PFSK-1 (cell line): ENCODE data around the gene SPATA9.

Source experiments
- FOXP2 ChIP-seq: optimal IDR thresholded peaks from 2 replicates; pipeline ENCODE3; 2011; ENCODE audit warnings: borderline replicate concordance, control low read depth, inconsistent platforms; ENCODE audit not compliant: insufficient read depth; ENCODE audit errors: extremely low read length, extremely low read depth
- POLR2AphosphoS5 ChIP-seq: IDR thresholded peaks from 2 replicates; pipeline ENCODE4 v1.6.1; 2012; ENCODE audit warnings: low read depth, mild to moderate bottlenecking, control low read depth, low read length, moderate library complexity
- REST ChIP-seq, 2 experiments: IDR thresholded peaks; 2 replicates each; pipeline versions ENCODE4 v1.6.1 to v1.8.0; 2011 to 2012; ENCODE audit warnings: low read depth in 2 of 2, low read length in 2 of 2, control low read depth in 1 of 2, inconsistent platforms in 1 of 2, mild to moderate bottlenecking in 1 of 2, moderate library complexity in 1 of 2; ENCODE audit not compliant: insufficient read depth in 1 of 2
- SIN3A ChIP-seq: IDR thresholded peaks from 2 replicates; pipeline ENCODE4 v1.6.1; 2012; ENCODE audit warnings: mild to moderate bottlenecking, low read length, moderate library complexity, borderline replicate concordance; ENCODE audit not compliant: insufficient read depth
- TAF1 ChIP-seq: IDR thresholded peaks from 2 replicates; pipeline ENCODE4 v1.6.1; 2012; ENCODE audit warnings: low read length, control low read depth, borderline replicate concordance; ENCODE audit not compliant: insufficient read depth

The SPATA9 gene

DNA sequence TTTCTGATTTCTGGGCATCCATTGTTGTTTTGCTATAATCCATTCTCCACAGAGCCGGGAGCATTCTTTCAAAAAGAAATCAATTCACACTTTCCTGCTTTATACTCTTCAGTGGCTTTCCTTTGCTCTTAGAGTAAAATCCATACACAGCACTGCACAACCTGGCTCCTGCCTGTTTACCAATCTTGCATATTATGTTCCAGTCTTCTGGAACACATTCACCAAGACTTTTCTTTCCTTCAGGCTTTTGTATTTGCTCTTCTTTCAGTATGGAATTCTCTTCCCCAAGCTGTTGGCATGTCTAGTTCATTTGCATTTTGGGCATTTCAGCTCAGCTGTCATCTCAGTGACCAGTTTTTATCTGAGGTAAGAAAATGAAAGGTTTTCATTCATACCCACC is 29.9 kb downstream of the SPATA9 start:
- TF ChIP-seq SIN3A (no peak), TAF1 (no peak), FOXP2 (no peak), POLR2AphosphoS5 (no peak)

DNA sequence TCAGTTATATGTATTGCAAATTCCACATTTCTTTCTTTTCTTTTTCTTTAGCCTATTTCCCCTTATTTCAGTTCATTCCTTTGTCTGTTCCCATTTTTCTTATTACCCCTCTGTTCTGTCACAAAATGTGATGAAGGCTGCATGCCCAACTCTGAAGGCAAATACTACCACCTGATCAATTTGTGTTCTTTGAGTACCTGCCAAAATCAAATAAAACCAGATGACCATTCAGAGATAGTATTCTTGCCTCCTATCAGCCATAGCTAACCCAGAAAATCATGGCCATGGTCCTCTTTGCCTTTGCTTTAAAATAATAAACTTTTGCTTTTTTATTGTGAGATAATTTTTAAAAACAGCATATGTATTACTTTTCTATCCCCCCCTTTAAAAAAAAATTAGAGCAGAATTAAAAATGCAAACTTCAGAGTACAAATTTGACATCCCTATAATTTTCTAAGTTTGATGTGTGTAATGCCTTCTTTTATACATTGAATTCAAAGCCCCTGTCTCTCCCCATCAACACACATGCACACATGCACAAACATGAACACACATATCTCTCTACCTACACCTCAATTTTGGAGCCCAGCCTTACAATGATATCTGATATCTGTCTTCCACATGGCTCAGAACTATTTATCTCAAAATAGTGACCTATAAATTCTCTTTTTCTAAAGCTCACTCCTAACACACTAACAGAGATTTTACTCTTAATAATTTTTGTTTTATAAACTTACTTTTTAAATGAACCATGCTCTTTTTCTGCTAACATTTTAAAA is 32.8 kb downstream of the SPATA9 start:
- TF ChIP-seq FOXP2 (no peak), POLR2AphosphoS5 (no peak), SIN3A (no peak), REST (IDR thresholded peaks at IDR 0.05; ENCODE audit: insufficient read depth in 1 of 2, low read depth in 2 of 2, low read length in 2 of 2) (no peak), TAF1 (no peak)

DNA sequence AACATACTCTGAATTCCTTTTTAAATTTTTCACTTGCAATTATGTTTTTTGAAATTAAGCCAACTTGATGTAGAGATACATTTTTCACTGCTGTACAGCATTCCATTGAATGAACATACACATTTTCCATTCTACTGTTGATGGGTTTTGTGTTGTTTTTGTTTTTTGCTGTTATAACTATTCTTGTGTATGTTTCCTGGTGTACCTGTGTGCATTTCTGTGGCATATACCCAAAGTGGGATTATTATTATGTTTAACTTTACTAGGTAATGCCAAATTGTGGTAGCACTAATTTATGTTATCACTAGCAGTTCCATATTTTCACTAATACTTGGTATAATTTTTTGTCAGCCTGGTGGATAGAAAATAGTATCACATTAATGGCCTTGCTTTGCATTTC is 33.5 kb downstream of the SPATA9 start:
- TF ChIP-seq TAF1: no peak
- no peak for TF ChIP-seq SIN3A
- no peak for TF ChIP-seq POLR2AphosphoS5
- no peak for TF ChIP-seq REST (IDR thresholded peaks at IDR 0.05; ENCODE audit: insufficient read depth in 1 of 2, low read depth in 2 of 2, low read length in 2 of 2)
- TF ChIP-seq FOXP2: no peak

DNA sequence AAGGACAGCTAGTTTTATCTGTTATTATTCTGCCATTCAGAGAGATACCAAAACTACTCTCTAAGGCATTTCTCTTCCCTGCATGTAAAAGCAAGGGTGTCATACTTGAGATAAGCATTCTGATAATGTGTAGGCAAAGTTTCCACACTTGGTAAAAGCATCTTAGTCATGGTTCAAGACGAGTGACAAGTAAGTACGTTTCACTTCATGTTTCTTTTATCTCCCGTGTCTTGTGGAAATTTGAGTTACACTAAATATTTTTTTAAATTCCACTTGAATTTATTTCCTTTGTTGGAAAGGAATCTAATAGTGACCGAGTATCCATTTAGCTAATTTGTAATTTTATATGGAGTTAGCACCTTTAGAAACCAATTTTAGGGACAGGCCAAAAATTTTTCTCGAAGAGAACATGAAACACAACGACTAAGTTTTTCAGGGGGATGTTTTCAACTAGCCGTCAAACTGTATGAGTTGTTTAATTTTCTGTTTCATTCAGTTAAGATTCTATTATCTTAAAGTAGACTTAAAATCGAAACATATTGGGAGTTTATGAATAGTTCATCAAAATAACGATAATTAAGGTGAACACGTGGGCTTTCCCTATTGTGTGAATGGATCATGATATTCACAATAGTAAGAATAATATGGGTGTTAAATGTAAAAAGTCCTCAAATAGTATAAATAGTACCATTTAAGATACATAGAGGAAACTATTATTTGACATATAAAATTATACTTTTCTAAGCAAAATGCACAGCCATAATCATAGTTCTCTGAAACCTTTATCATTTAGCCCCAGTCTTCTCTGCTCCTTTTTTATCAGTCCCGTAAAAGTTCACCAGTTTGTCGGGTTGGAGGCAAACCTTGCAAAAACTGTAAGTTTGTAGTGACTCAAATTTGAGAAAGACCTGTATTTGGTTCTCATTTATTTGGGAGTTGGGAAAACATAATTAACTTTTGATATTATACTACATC is 34.6 kb downstream of the SPATA9 start:
- TF ChIP-seq POLR2AphosphoS5 (no peak), REST (IDR thresholded peaks at IDR 0.05; ENCODE audit: insufficient read depth in 1 of 2, low read depth in 2 of 2, low read length in 2 of 2) (no peak), FOXP2 (no peak), SIN3A (no peak), TAF1 (no peak)
